Fibroblast of lung (primary cell): ENCODE results near the gene NKTR.

ENCODE experiments used
- EZH2 ChIP-seq: IDR thresholded peaks from 2 replicates; pipeline ENCODE4 v1.5.1; 2012; ENCODE audit warnings: low read length, control low read depth, mild to moderate bottlenecking; ENCODE audit errors: missing control alignments
- TF ChIP-seq, protein P1 (sequence below), 2 donors: IDR thresholded peaks in 1 of 2; conservative IDR thresholded peaks in 1 of 2; 1 replicate in 1 of 2; 2 replicates in 1 of 2; pipeline ENCODE4 v1.5.1; 2011 to 2012; ENCODE audit warnings: low read length in 2 of 2, control low read depth in 1 of 2, inconsistent platforms in 1 of 2, low read depth in 1 of 2, mild to moderate bottlenecking in 1 of 2

GRCh38 chr3:42653303-42653559 lies 52.7 kb downstream of the NKTR start:
- TF ChIP-seq EZH2, result no peak
- TF ChIP-seq, protein P1, sequence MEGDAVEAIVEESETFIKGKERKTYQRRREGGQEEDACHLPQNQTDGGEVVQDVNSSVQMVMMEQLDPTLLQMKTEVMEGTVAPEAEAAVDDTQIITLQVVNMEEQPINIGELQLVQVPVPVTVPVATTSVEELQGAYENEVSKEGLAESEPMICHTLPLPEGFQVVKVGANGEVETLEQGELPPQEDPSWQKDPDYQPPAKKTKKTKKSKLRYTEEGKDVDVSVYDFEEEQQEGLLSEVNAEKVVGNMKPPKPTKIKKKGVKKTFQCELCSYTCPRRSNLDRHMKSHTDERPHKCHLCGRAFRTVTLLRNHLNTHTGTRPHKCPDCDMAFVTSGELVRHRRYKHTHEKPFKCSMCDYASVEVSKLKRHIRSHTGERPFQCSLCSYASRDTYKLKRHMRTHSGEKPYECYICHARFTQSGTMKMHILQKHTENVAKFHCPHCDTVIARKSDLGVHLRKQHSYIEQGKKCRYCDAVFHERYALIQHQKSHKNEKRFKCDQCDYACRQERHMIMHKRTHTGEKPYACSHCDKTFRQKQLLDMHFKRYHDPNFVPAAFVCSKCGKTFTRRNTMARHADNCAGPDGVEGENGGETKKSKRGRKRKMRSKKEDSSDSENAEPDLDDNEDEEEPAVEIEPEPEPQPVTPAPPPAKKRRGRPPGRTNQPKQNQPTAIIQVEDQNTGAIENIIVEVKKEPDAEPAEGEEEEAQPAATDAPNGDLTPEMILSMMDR (conservative IDR thresholded peaks at IDR 0.05 in 1 of 2, IDR thresholded peaks at IDR 0.05 in 1 of 2; ENCODE audit: low read depth in 1 of 2, low read length in 2 of 2), result no peak
